Activated naive CD4-positive, alpha-beta T cell treated with anti-CD3 and anti-CD28 coated beads, Interleukin-2, amount 50 U/mL, for 72 hours (primary cell): Measurements from ENCODE around the gene JMJD1C. TPM values are rescaled to one million over a fixed set of nuclear protein-coding genes. Genes with fewer than 3 reads are reported as not detected.

ENCODE experiments used
- ATAC-seq, 2 donors: fragments of 150-1000 bp; cut with Tn5 transposase; 2 replicates each; pipeline ENCODE4 v1.10.0; 2021; ENCODE audit warnings: mild to moderate bottlenecking in 2 of 2, moderate library complexity in 2 of 2
- DNase-seq, 2 donors: peaks; one replicate each; pipeline ENCODE4 v3.0.0; 2021 to 2022; ENCODE audit warnings: low spot score in 2 of 2
- H3K27ac Mint-ChIP-seq, 2 donors: one replicate each; pipeline ENCODE4 v1.8.0; 2022; ENCODE audit warnings: mild to moderate bottlenecking in 2 of 2, mixed read lengths in 2 of 2
- H3K36me3 Mint-ChIP-seq, 2 donors: one replicate each; pipeline ENCODE4 v1.8.0; 2022; ENCODE audit warnings: mixed read lengths in 2 of 2
- H3K9me3 Mint-ChIP-seq, 2 donors: one replicate each; pipeline ENCODE4 v1.8.0; 2022; ENCODE audit warnings: mixed read lengths in 2 of 2
- total RNA-seq, 2 donors: library from RNA; stranded (reverse); gene quantifications; one replicate each; pipeline ENCODE4 v1.2.3, GENCODE V29; 2022

Gene JMJD1C
- total RNA-seq, 2 donors from 2014 or later = 62.5 to 68.7 TPM

DNA sequence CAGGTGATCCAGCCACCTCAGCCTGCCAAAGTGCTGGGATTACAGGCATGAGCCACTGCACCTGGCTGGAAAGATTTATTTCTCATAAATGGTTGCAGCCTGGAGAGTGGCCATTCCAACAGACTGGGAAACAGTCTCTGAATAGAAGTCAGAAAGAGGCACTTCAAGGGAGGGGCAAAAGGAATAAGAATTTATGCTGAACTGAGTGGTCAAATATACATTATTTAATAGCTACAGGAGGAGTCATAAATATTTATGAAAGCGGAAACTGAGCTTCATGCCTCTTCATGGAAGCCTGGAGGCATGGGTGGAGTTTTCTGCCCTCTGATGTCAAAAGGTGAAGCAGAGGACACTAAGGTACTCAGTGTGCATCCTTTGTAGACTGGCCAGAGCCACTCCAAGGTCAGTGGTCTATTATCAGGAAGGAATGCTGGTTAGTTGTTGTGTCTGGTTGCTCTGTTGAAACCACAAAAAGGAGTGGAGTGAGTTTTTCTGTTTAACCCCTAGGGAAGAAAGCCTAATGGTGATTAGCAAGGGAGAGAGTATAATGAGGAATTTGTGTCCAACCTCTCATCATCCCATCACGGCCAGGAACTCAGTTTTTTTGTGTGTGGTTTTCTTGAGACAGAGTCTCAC lies 341.9 kb downstream of the JMJD1C start:
- H3K27ac Mint-ChIP-seq = no peak overlapping the region
- H3K9me3 Mint-ChIP-seq = no peaks in the 10 kb centered on the region
- ATAC-seq (no peak), DNase-seq (no peak)
- H3K36me3 Mint-ChIP-seq = no peaks in the 10 kb centered on the region

DNA sequence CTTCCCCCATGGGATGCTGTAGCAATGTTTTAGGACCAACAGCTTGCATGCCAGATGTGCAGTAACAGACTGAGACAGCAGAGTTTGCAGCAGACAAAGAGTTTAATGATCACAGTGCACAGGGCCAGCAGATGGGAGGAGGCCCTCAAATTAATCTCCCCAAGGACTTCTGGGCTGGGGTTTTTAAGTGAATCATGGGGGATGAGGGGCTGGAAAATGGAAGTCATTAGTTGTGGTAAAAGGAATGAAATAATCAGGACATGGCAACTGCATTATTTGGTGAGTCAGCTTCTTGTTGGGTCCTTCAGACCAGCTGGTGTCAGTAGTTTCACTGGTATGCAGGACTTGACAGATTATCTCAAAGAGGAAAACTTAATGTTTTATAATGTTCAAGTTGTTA lies 345.2 kb downstream of the JMJD1C start:
- no peak overlapping the region for H3K27ac Mint-ChIP-seq
- ATAC-seq (no peak), DNase-seq (no peak)
- H3K9me3 Mint-ChIP-seq = no peaks in the 10 kb centered on the region
- no peaks in the 10 kb centered on the region for H3K36me3 Mint-ChIP-seq

DNA sequence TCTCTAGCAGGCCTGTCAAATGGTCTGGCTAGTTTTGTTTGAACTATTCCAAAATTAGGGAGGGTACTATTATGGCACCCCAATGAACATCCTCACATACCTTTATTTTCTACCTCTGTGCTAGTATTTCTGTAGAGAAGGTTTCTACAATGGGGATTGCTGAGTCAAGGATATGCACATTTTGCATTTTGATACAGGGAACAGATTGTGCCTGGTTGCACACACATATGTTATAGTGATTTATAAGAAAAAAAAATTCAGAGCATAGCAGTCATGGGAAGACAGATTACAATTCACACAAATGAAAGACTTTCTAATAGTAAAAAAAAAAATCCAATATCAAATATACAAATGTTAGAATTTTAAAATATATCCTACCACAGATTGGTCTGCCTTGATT lies 346.7 kb downstream of the JMJD1C start:
- H3K9me3 Mint-ChIP-seq = no peaks in the 10 kb centered on the region
- H3K36me3 Mint-ChIP-seq = no peaks in the 10 kb centered on the region
- no peak overlapping the region for H3K27ac Mint-ChIP-seq
- DNase-seq (no peak), ATAC-seq (no peak)

Other genes starting within 250 kb of the JMJD1C start
- 10 to 100 TPM in 1 of 2 donors, 1 to 10 TPM in 1; 6.9 to 15.6 TPM for gene REEP3, start 55.4 kb upstream of the JMJD1C start, total RNA-seq